ENCODE measurements around the gene DBX1. TPM values are rescaled to one million over a fixed set of nuclear protein-coding genes. Genes with fewer than 3 reads are reported as not detected.

The DBX1 gene
- total and polyA plus RNA-seq, 2 donors from 2014 or later = not detected

GRCh38 chr11:20122131-20122530, 38.1 kb downstream of the DBX1 start:
- H3K27me3 ChIP-seq (ENCODE audit: control insufficient read depth, insufficient read depth, low read length) = no peaks in the 10 kb centered on the region
- no peak overlapping the region for H3K27ac ChIP-seq (ENCODE audit: low read depth in 2 of 2, low read length in 2 of 2)
- no peak for DNase-seq
- no peak for FAIRE-seq
- H3K36me3 ChIP-seq (ENCODE audit: control insufficient read depth in 2 of 3, insufficient read depth in 3 of 3, low read length in 3 of 3) = peaks cover 0 to 17% (median 5%) of the 10 kb centered on the region in 3 donors
- no peak overlapping the region for H3K9ac ChIP-seq (ENCODE audit: low read length in 3 of 3)
- no peaks in the 10 kb centered on the region for H3K4me1 ChIP-seq (ENCODE audit: control insufficient read depth in 2 of 3, insufficient read depth in 2 of 3, low read depth in 1 of 3, low read length in 3 of 3)
- no peak overlapping the region for H3K4me3 ChIP-seq (ENCODE audit: low read length in 3 of 3)
- intact Hi-C loops (cut with DNase I) = no loop called here
- H3K9me3 ChIP-seq (ENCODE audit: control insufficient read depth in 2 of 3, insufficient read depth in 1 of 3, low read length in 3 of 3) = no peaks in the 10 kb centered on the region
- TF ChIP-seq CTCF (IDR thresholded peaks at IDR 0.05; ENCODE audit: borderline replicate concordance, extremely low read depth, insufficient read depth) = no peak

GRCh38 chr11:20120134-20120925, 39.9 kb downstream of the DBX1 start:
- DNase-seq (no peak), FAIRE-seq (no peak)
- peaks cover 0 to 23% (median 5%) of the 10 kb centered on the region in 3 donors for H3K36me3 ChIP-seq (ENCODE audit: control insufficient read depth in 2 of 3, insufficient read depth in 3 of 3, low read length in 3 of 3)
- no peaks in the 10 kb centered on the region for H3K27me3 ChIP-seq (ENCODE audit: control insufficient read depth, insufficient read depth, low read length)
- H3K9me3 ChIP-seq (ENCODE audit: control insufficient read depth in 2 of 3, insufficient read depth in 1 of 3, low read length in 3 of 3) = no peaks in the 10 kb centered on the region
- no peak overlapping the region for H3K27ac ChIP-seq (ENCODE audit: low read depth in 2 of 2, low read length in 2 of 2)
- H3K4me3 ChIP-seq (ENCODE audit: low read length in 3 of 3) = no peak overlapping the region
- H3K9ac ChIP-seq (ENCODE audit: low read length in 3 of 3) = no peak overlapping the region
- intact Hi-C loops (cut with DNase I) = no loop called here
- no peak for TF ChIP-seq CTCF (IDR thresholded peaks at IDR 0.05; ENCODE audit: borderline replicate concordance, extremely low read depth, insufficient read depth)
- H3K4me1 ChIP-seq (ENCODE audit: control insufficient read depth in 2 of 3, insufficient read depth in 2 of 3, low read depth in 1 of 3, low read length in 3 of 3) = no peaks in the 10 kb centered on the region

GRCh38 chr11:20119315-20119714, 41.0 kb downstream of the DBX1 start:
- no peaks in the 10 kb centered on the region for H3K4me1 ChIP-seq (ENCODE audit: control insufficient read depth in 2 of 3, insufficient read depth in 2 of 3, low read depth in 1 of 3, low read length in 3 of 3)
- no peaks in the 10 kb centered on the region for H3K27me3 ChIP-seq (ENCODE audit: control insufficient read depth, insufficient read depth, low read length)
- no peak for TF ChIP-seq CTCF (IDR thresholded peaks at IDR 0.05; ENCODE audit: borderline replicate concordance, extremely low read depth, insufficient read depth)
- peaks cover 0 to 31% (median 7%) of the 10 kb centered on the region in 3 donors for H3K36me3 ChIP-seq (ENCODE audit: control insufficient read depth in 2 of 3, insufficient read depth in 3 of 3, low read length in 3 of 3)
- H3K4me3 ChIP-seq (ENCODE audit: low read length in 3 of 3) = no peak overlapping the region
- intact Hi-C loops (cut with DNase I) = loop anchor here (10.0 kb wide), 1 partner anchor 165 kb away; no protein-coding TSS in a partner anchor
- DNase-seq (no peak), FAIRE-seq (no peak)
- no peaks in the 10 kb centered on the region for H3K9me3 ChIP-seq (ENCODE audit: control insufficient read depth in 2 of 3, insufficient read depth in 1 of 3, low read length in 3 of 3)
- H3K27ac ChIP-seq (ENCODE audit: low read depth in 2 of 2, low read length in 2 of 2) = no peak overlapping the region
- H3K9ac ChIP-seq (ENCODE audit: low read length in 3 of 3) = no peak overlapping the region
